Measurements from ENCODE around the gene CCDC12. TPM values are rescaled to one million over a fixed set of nuclear protein-coding genes. Genes with fewer than 3 reads are reported as not detected.

CCDC12 gene
- total and polyA plus RNA-seq, 4 experiments from 2014 or later = 59.3 to 102 (median 73.0) TPM

DNA sequence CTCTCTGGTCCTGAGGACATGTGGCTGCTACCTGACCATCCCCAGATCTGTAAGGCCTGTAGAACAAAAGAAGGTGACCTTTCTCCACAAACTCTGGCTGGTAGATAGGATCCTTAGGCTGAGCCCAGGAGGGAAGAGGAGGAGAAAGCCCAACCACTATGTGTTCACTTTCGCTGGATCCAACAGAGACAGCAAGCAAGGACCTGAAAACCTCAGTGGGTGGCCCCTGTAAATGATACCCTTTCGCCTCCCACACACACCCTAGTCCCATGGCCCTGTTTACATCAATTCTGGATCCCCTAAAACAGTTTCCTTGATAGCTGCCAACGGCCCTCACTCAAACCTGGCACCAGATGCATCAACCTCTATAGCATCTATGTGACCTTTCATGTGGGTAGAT lies 22.4 kb downstream of the CCDC12 start:
- Histone ChIP-seq H3K27me3 (ENCODE audit: insufficient read depth, low read length) (no peaks in the 10 kb centered on the region), H3K27ac (ENCODE audit: low read depth, low read length) (peak overlapping the region; percentile 35), H3K9me3 (ENCODE audit: control insufficient read depth in 1 of 2, low read length in 2 of 2) (no peaks in the 10 kb centered on the region), H3K36me3 (ENCODE audit: insufficient read depth, low read length) (no peaks in the 10 kb centered on the region), H3K4me3 (ENCODE audit: low read length in 2 of 2) (no peak overlapping the region), H3K4me1 (ENCODE audit: insufficient read depth, low read length) (peaks cover 91% of the 10 kb centered on the region)
- Mint-ChIP-seq H3K4me3 (peak overlapping the region in 7 of 8 donors; percentile 69 to 84 (median 79)), H3K9me3 (no peaks in the 10 kb centered on the region), H3K27me3 (no peaks in the 10 kb centered on the region), H3K4me1 (peaks cover 71 to 92% (median 81%) of the 10 kb centered on the region in 4 donors), H3K36me3 (peaks cover 0 to 3% of the 10 kb centered on the region in 2 donors), H3K27ac (peak overlapping the region; percentile 74 to 85 (median 81))
- POLR2A ChIA-PET (ENCODE audit: partially characterized antibody) = interaction anchor here (0.8 to 2.3 kb wide), 3 partner anchors 20 to 26 kb away, joined by 3 to 14 read pairs (median 8); partner anchors contain the start of genes CCDC12 and NBEAL2
- intact Hi-C loops (cut with micrococcal nuclease) = no loop called here
- CTCF ChIA-PET (ENCODE audit: partially characterized antibody) = interaction anchor here (1.0 to 2.1 kb wide), 3 partner anchors 31 to 44 kb away, joined by 3 to 6 read pairs (median 3); no protein-coding TSS in a partner anchor
- no peak for DNase-seq

DNA sequence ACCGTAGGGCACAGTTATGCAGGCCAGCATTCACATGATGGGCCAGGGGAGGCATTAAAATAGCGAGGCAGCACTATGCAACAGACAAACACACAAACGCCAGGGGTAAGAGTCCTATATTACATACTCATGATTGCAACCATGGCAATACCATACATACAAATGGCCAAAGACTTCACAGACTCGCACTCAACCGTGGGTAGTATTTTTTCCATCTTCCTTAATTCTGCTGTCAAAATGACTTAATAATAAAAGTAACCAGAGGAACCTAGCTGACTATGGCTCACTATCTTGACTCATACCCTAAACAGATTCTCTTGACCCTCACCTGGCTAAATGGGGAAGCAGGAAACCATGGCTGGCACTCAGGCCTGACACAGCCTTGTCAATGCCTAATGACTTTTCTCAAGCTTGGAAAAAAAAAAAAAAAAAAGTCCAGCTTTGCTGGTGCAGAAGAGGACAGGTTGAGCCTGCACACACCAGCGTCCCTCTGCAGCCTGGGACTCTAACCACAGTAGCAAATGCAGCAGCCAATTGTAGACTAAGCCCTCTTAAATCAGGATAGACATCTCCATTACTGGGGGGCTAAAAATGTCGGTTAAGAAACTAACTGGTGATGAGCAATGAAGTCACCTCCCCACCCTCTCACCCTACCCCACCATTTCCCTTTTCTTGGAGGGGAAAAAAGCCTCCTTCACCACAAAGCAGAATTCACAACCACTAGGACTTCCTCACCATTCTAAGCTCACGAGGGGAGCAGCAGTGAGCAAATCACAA lies 23.1 kb downstream of the CCDC12 start:
- CTCF ChIA-PET (ENCODE audit: partially characterized antibody) = interaction anchor here (1.0 to 2.1 kb wide), 6 partner anchors 10 to 45 kb away, joined by 3 to 6 read pairs (median 3); no protein-coding TSS in a partner anchor
- no peaks in the 10 kb centered on the region for H3K36me3 ChIP-seq (ENCODE audit: insufficient read depth, low read length)
- H3K9me3 ChIP-seq (ENCODE audit: control insufficient read depth in 1 of 2, low read length in 2 of 2) = no peaks in the 10 kb centered on the region
- POLR2A ChIA-PET (ENCODE audit: partially characterized antibody) = interaction anchor here (0.6 to 2.3 kb wide), 5 partner anchors 9 to 27 kb away, joined by 3 to 14 read pairs (median 6); partner anchors contain the start of genes CCDC12 and NBEAL2
- H3K4me3 ChIP-seq (ENCODE audit: low read length in 2 of 2) = no peak overlapping the region
- Mint-ChIP-seq H3K4me3 (peak overlapping the region in 7 of 8 donors; percentile 69 to 84 (median 79)), H3K9me3 (no peaks in the 10 kb centered on the region), H3K36me3 (no peaks in the 10 kb centered on the region), H3K27ac (peak overlapping the region; percentile 74 to 85 (median 81)), H3K27me3 (no peaks in the 10 kb centered on the region), H3K4me1 (peaks cover 70 to 92% (median 81%) of the 10 kb centered on the region in 4 donors)
- H3K27me3 ChIP-seq (ENCODE audit: insufficient read depth, low read length) = no peaks in the 10 kb centered on the region
- intact Hi-C loops (cut with micrococcal nuclease) = no loop called here
- H3K27ac ChIP-seq (ENCODE audit: low read depth, low read length) = peak overlapping the region; percentile 35
- H3K4me1 ChIP-seq (ENCODE audit: insufficient read depth, low read length) = peaks cover 91% of the 10 kb centered on the region
- DNase-seq = peak in 2 of 5 donors; percentile 30 to 46

DNA sequence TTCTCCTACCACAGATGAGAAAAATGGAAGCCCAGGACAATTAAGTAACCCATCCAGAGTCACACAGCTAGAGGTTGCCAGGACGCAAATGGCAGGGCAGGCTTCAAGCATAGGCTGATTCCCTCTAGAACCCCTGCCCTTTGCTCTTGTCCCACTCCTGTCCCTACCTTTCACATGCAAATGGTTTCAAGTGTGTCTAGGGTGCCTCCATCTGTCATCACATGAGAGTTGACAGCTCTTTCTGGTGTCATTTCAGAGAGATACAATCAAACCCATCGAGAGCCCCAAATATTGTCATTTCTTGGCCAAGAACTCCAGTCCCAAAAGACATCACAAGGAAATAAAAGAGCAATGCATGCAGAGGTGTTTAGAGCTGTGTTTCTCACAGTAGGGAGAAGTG lies 23.7 kb downstream of the CCDC12 start:
- intact Hi-C loops (cut with micrococcal nuclease) = no loop called here
- H3K4me3 Mint-ChIP-seq = peak overlapping the region in 5 of 8 donors; percentile 11 to 84 (median 79)
- H3K4me3 ChIP-seq (ENCODE audit: low read length in 2 of 2) = no peak overlapping the region
- DNase-seq = no peak
- no peaks in the 10 kb centered on the region for H3K9me3 ChIP-seq (ENCODE audit: control insufficient read depth in 1 of 2, low read length in 2 of 2)
- ChIA-PET CTCF (ENCODE audit: partially characterized antibody) (interaction anchor here (1.0 to 2.1 kb wide), 4 partner anchors 10 to 46 kb away, joined by 3 to 6 read pairs (median 4); no protein-coding TSS in a partner anchor), POLR2A (ENCODE audit: partially characterized antibody) (interaction anchor here (1.1 to 2.3 kb wide), 2 partner anchors 23 to 26 kb away, joined by 6 to 14 read pairs; partner anchors contain the start of gene CCDC12)
- no peaks in the 10 kb centered on the region for H3K36me3 ChIP-seq (ENCODE audit: insufficient read depth, low read length)
- peaks cover 92% of the 10 kb centered on the region for H3K4me1 ChIP-seq (ENCODE audit: insufficient read depth, low read length)
- H3K27ac ChIP-seq (ENCODE audit: low read depth, low read length) = no peak overlapping the region
- H3K27me3 ChIP-seq (ENCODE audit: insufficient read depth, low read length) = no peaks in the 10 kb centered on the region
- peak overlapping the region; percentile 5 to 79 (median 28) for H3K27ac Mint-ChIP-seq
- H3K9me3 Mint-ChIP-seq = peaks cover 0 to 2% (median 0%) of the 10 kb centered on the region in 8 donors
- H3K4me1 Mint-ChIP-seq = peaks cover 73 to 92% (median 83%) of the 10 kb centered on the region in 4 donors
- no peaks in the 10 kb centered on the region for H3K27me3 Mint-ChIP-seq
- H3K36me3 Mint-ChIP-seq = peaks cover 0 to 3% of the 10 kb centered on the region in 2 donors

DNA sequence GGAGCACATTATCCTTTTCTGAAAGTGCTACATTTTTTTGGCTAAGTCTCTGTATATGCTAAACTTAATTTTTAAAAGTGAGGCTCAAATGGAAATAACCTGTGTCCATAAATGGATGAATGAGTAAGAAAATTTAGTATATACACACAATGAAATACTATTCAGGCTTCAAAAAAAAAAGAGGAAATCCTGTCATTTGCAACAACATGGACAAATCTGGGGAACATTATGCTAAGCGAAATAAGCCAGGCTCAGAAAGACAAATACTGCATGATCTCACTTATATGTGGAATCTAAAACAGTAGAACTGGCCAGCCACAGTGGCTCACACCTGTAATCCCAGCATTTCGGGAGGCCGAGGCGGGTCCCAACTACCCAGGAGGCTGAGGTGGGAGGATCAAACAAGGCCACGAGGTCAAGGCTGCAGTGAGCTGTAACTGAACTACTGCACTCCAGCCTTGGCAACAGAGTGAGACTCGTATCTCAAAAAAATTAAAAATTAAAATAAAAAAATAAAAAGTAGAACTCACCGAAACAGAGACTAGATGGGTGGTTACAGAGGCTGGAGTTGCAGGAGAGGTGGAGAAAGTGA lies 25.8 kb downstream of the CCDC12 start:
- POLR2A ChIA-PET (ENCODE audit: partially characterized antibody) = interaction anchor here (0.9 to 1.1 kb wide), 2 partner anchors 22 to 35 kb away, joined by 3 to 4 read pairs; no protein-coding TSS in a partner anchor
- H3K4me1 Mint-ChIP-seq = peaks cover 80 to 97% (median 89%) of the 10 kb centered on the region in 4 donors
- Histone ChIP-seq H3K9me3 (ENCODE audit: control insufficient read depth in 1 of 2, low read length in 2 of 2) (no peaks in the 10 kb centered on the region), H3K27me3 (ENCODE audit: insufficient read depth, low read length) (no peaks in the 10 kb centered on the region), H3K27ac (ENCODE audit: low read depth, low read length) (no peak overlapping the region), H3K4me3 (ENCODE audit: low read length in 2 of 2) (no peak overlapping the region), H3K36me3 (ENCODE audit: insufficient read depth, low read length) (no peaks in the 10 kb centered on the region), H3K4me1 (ENCODE audit: insufficient read depth, low read length) (peaks cover 95% of the 10 kb centered on the region)
- intact Hi-C loops (cut with micrococcal nuclease) = no loop called here
- peaks cover 0 to 8% of the 10 kb centered on the region in 2 donors for H3K36me3 Mint-ChIP-seq
- H3K9me3 Mint-ChIP-seq = peaks cover 0 to 2% (median 0%) of the 10 kb centered on the region in 8 donors
- no peaks in the 10 kb centered on the region for H3K27me3 Mint-ChIP-seq
- H3K27ac Mint-ChIP-seq = peak overlapping the region; percentile 15 to 80 (median 72)
- peak overlapping the region in 4 of 8 donors; percentile 15 to 60 (median 52) for H3K4me3 Mint-ChIP-seq
- no peak for DNase-seq
- CTCF ChIA-PET (ENCODE audit: partially characterized antibody) = interaction anchor here (1.4 kb wide), 1 partner anchor 26 kb away, joined by 3 read pairs; the partner anchor contains the start of gene CCDC12

DNA sequence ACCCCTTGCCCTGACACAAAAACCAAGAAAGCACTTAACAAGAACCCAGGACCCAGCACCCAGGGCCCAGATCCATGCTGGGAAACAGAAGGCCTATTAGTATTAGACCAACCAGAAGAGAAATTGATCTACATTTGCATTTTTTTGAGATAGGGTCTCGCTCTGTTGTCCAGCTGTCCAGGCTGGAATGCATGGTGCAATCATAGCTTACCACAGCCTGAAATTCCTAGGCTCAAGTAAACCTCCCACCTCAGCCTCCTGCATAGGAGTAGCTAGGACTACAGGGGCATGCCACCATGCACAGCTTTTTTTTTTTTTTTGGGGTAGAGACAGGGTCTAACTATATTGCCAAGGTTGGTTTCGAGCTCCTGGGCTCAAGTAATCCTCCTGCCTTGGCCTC lies 26.4 kb downstream of the CCDC12 start:
- Mint-ChIP-seq H3K9me3 (peaks cover 0 to 2% (median 0%) of the 10 kb centered on the region in 8 donors), H3K4me1 (peaks cover 79 to 97% (median 89%) of the 10 kb centered on the region in 4 donors), H3K27me3 (no peaks in the 10 kb centered on the region), H3K27ac (peak overlapping the region; percentile 63 to 98 (median 86)), H3K36me3 (peaks cover 0 to 12% of the 10 kb centered on the region in 2 donors), H3K4me3 (peak overlapping the region in 7 of 8 donors; percentile 26 to 78 (median 59))
- no peak overlapping the region for H3K4me3 ChIP-seq (ENCODE audit: low read length in 2 of 2)
- H3K27ac ChIP-seq (ENCODE audit: low read depth, low read length) = no peak overlapping the region
- POLR2A ChIA-PET (ENCODE audit: partially characterized antibody) = interaction anchor here (0.6 to 1.1 kb wide), 2 partner anchors 31 to 36 kb away, joined by 3 read pairs; no protein-coding TSS in a partner anchor
- H3K27me3 ChIP-seq (ENCODE audit: insufficient read depth, low read length) = no peaks in the 10 kb centered on the region
- intact Hi-C loops (cut with micrococcal nuclease) = no loop called here
- H3K4me1 ChIP-seq (ENCODE audit: insufficient read depth, low read length) = peaks cover 95% of the 10 kb centered on the region
- DNase-seq = no peak
- CTCF ChIA-PET (ENCODE audit: partially characterized antibody) = no interaction called here
- no peaks in the 10 kb centered on the region for H3K36me3 ChIP-seq (ENCODE audit: insufficient read depth, low read length)
- no peaks in the 10 kb centered on the region for H3K9me3 ChIP-seq (ENCODE audit: control insufficient read depth in 1 of 2, low read length in 2 of 2)

DNA sequence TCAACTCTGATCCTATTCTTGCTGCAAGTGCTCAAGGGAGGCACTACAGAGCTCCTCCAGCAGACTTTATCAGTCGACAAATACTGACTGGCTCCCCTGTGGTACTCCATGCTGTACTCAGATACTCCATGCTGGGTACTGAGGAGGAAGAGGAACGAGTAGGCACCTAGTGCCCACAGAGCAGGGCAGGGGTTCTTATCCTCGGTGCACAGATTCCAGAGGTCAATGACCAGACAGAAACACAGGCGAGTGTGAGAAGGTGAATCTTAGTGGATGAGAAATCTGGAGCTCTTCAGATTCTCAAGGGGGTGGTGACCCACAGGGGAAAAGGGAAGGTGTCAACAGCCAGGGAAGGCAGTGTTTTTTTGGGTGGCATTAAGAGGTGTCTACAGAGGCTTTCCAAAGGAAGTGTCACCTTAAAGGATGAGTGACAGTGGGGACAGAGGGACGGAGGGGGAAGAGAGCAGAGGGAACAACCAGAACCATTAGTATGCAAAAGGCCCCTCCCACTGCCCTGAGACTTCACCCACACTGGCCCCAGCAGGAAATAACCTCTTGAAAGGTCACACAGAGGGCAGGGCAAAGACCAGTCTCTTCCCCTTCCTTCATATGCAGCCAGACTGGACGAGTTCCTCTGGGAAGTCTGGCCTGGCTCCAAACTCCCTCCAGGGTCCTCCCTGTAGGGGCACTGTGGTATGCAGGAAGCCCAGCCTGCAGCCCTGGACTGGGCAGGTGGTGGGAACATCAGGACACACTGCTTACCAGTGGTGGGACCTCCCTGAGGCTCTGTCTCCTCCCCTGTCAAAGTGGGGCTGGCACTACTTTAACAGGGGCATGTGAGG lies 27.5 kb downstream of the CCDC12 start:
- intact Hi-C loops (cut with micrococcal nuclease) = loop anchor here (1.0 to 2.0 kb wide), 2 partner anchors 30 to 38 kb away; partner anchors contain the start of gene NBEAL2
- no peaks in the 10 kb centered on the region for H3K9me3 ChIP-seq (ENCODE audit: control insufficient read depth in 1 of 2, low read length in 2 of 2)
- DNase-seq = peak in 1 of 5 donors; percentile 60
- Mint-ChIP-seq H3K4me3 (peak overlapping the region; percentile 23 to 85 (median 78)), H3K36me3 (peaks cover 0 to 13% of the 10 kb centered on the region in 2 donors), H3K27me3 (no peaks in the 10 kb centered on the region), H3K4me1 (peaks cover 78 to 96% (median 87%) of the 10 kb centered on the region in 4 donors), H3K9me3 (peaks cover 0 to 2% (median 0%) of the 10 kb centered on the region in 8 donors), H3K27ac (peak overlapping the region; percentile 95 to 99 (median 97))
- H3K4me3 ChIP-seq (ENCODE audit: low read length in 2 of 2) = peak overlapping the region in 1 of 2 donors; percentile 13
- POLR2A ChIA-PET (ENCODE audit: partially characterized antibody) = interaction anchor here (2.6 to 4.2 kb wide), 6 partner anchors 10 to 49 kb away, joined by 13 to 116 read pairs (median 20); partner anchors contain the start of genes CCDC12 and NBEAL2
- H3K36me3 ChIP-seq (ENCODE audit: insufficient read depth, low read length) = no peaks in the 10 kb centered on the region
- no peaks in the 10 kb centered on the region for H3K27me3 ChIP-seq (ENCODE audit: insufficient read depth, low read length)
- H3K4me1 ChIP-seq (ENCODE audit: insufficient read depth, low read length) = peaks cover 95% of the 10 kb centered on the region
- peak overlapping the region; percentile 69 for H3K27ac ChIP-seq (ENCODE audit: low read depth, low read length)
- CTCF ChIA-PET (ENCODE audit: partially characterized antibody) = interaction anchor here (1.0 to 2.3 kb wide), 5 partner anchors 10 to 49 kb away, joined by 3 to 8 read pairs (median 5); partner anchors contain the start of gene NBEAL2
